GM19452 (cell line): ENCODE measurements around the gene DGKI.

Experiments
- ATAC-seq: cut with Tn5 transposase; IDR thresholded peaks from one replicate; pipeline ENCODE4 v1.9.1; 2021; ENCODE audit not compliant: unreplicated experiment

Gene DGKI

DNA sequence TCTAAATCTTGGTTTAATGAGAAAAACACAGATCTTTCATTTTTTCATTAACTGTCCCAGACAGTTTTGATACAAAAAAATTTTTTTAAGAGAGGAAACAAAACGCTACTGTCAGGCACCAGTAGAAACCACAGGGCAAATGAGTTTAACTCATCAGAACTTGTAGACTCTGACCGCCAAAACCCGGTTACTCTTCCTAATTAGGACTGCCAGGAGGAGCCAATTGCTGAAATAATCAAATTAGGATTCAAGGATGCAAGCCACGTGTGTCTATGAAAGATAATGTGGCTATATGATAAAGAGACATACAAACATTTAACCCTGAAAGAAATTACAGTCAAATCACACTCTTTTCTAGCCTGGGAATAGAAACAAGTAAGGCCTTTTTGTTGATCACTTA, 154.4 kb downstream of the DGKI start:
- ATAC-seq, result no peak

DNA sequence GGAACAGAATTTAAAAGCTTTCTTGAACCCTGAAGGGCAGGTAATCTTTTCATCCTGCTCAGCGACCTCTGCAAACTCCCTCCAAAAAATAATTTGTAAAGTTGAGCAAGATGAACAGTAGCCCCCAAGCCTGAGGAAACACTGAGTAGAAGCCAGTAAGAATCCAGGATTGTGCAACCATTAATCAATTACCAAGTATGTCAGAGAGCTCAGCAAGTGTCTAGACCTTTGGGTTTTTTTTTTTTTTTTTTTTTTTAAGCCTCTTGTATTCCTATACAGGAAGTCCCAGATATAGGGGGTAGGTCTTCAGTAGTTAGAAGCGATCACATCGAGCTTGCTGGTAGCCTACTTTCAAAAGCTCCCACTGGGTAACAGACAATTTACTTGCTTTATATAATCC, 155.2 kb downstream of the DGKI start:
- no peak for ATAC-seq

DNA sequence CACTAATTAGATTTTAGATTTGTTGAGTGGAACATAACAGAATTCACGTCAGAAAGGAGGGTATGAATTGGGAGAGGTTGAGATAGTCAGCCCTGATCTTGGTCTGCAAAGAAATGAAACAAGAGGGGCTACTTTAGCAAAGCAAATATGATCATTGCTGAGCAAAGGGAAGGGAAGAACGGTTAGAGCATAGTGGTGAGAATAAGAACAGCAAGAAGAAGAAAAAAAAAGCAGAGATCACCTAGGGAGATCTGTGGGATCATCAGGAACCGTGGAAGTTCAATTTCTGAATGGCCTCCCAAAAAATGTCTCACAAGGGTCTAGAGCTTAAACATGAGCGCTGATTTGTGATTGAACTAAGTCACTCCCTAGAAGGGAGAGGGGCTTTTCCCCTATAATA, 156.1 kb downstream of the DGKI start:
- ATAC-seq, result no peak

DNA sequence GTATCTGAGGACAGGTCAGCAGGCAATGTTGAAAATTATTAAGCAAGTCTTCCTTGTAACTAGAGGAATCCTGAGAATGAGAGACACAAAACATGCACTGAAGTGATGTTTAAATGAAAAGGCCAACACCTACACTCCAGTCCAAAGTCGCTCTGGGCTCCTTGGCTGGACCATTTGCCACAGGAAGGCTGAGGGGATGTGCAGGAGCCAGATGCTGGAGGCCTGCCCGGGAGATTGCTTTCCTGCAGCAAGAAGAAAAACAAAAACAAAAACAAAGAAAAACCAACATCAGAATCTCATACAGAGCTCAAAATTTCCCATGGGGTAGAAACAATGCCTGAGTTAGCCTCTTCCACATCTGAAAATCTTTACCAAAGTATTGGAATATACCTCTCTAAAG, 157.0 kb downstream of the DGKI start:
- no peak for ATAC-seq

DNA sequence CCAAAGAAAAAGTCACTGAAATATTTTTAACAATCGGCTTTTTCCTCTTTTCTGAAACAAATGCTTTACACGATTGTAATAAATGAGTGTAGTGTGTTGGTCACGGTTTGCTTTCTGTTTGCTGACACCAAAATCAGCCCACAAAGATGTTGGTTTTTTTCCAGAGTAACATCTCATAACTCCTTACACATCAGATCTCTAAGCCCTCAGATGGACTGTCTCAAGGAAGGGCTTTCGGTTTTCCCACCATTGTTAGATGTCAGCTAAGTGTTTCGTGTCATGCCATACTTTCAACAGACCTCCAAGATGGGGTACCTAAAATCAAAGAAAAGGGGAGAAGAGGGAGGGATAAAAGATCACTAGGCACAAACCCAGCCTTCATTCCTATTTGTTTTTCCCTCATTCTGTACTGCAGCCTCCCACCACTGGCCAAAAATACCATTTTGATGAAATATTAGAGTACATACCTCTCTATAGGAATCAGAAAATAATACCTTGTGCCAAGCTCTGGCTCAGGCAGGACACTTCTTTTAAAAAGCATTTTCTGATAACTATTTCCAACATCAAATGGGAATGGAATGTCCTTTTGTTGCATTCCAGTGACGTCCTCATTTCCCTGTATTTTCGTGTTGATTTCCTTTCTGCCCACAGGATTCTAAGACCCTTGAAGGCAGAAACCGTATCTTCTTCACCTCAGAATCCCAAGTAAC, 159.1 kb downstream of the DGKI start:
- no peak for ATAC-seq

DNA sequence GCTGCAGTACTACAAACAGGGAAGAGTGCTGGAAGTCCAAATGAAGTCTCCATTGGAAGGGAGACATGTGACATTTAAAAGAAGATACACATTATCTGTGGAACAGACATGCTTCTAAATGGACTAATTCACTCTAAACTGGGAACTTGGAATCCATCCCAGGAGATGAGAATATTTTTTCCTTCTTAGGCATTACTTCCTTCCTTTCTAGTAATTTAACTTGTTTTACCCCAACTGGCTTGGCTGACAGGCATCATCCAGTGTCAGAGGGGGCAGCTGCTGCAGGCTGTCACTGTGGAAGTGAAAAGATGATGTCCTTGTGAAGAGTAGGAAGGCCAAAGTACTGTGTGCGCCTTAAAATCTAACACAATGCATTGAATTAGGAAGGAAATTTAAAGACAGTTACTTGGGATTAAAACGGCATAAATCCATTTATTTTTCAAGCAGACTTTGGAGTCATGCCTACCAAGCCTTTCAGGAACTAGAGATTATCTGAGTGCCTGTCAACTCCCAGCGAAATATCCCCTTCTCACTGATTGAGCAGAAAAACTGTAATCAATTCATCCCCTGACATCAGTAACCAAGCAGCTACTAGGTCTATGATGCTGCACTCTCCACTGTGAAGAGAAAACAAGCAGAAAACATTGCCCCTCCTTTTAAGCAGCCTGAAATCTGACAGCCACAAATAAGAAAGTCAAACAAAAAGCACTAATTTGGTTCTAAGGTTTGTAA, 161.2 kb downstream of the DGKI start:
- no peak for ATAC-seq

DNA sequence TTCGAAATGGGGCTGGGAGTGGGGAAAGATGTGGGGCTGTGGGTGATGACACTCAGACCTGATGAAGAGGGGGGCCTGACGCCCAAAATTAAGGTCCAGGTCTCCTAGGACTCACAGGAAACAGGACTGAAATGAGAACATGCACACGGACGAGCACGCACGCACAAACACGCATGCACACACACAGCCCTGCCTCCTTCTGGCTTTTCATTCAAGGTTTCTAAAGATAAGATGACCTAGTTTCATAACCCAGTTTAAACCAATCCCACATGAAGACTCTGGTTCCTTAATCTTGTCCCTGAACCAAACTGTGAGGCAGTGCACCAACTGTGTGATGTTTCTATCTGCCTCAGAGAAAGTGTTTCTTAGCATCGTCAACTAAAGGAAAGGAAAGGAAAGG, 162.0 kb downstream of the DGKI start:
- no peak for ATAC-seq

DNA sequence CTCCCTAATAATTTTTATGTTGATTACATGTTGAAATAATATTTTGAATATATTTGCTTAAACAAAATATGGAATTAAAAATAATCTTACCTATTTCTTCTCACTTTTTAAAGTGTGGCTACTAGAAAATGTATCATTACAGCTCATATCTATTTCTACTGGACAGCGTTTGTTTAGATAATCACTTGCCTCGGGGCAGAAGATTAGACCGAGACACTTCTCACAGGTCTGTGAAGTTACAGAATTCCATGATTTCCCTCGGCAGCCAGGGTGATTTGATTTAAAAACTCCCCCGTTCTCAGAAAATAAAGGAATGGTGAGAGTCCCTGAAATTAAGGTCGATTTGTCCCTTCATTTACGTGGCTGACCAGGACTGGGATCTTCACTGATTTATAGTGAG, 162.5 kb downstream of the DGKI start:
- no peak for ATAC-seq

DNA sequence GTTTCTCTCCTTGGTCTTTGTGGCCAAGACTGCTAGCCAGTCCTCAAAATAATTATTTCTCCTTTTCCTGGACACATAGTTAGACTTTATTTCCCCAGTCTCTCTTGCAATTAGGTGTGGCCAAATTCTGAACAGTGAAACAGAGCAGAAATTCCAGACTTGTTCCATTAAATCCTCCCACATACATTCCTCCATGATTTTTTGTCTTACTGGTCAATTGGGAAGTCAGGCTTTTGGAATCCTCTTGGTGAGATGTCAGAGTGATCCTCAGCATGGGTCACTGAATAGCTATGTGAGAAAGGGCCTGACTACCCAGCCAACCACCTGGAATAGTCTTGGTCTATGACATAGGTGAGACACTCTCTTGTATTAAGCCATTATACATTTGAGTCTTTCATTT, 164.2 kb downstream of the DGKI start:
- ATAC-seq, result no peak

DNA sequence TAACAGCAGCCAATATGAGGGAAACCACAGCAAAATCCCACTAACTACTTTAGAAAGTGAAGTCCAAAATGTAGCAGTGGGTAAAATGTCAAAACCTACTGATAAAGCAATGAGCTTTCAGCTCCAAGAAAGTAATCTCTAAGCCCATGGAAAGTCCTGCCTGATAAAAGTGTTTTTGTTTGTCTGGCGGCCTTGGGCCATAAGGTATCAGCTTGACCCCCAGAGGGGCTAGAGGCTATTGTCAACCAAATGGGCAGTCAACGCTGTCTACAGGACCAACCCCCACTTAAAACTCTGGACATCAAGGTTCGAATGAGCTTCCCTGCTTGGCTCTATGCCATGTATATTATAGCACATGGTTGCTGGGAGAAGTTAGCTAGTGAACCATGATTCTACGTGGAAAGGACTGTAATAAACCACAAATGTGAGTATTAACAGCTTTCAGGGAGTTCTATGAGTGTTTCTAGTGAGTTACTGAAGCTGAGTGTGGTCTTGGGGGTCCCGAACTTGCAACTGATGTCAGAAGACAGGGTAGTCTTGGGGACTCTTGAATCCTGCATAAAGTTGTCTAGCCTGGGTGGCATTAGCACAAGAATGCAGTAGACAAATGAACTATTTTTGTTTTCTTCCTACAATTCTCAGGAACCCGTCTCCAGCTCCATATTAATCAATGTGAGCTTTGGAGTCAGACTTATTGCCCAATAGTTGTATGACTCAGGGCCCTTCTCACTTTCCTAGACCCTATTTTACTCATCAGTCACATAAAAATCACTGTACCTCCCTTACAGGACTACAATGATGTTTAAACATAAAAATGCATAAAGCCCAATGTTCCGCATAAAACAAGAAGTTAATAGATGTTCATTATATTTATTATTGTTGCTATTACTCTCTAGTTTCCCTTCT, 164.9 kb downstream of the DGKI start:
- no peak for ATAC-seq

DNA sequence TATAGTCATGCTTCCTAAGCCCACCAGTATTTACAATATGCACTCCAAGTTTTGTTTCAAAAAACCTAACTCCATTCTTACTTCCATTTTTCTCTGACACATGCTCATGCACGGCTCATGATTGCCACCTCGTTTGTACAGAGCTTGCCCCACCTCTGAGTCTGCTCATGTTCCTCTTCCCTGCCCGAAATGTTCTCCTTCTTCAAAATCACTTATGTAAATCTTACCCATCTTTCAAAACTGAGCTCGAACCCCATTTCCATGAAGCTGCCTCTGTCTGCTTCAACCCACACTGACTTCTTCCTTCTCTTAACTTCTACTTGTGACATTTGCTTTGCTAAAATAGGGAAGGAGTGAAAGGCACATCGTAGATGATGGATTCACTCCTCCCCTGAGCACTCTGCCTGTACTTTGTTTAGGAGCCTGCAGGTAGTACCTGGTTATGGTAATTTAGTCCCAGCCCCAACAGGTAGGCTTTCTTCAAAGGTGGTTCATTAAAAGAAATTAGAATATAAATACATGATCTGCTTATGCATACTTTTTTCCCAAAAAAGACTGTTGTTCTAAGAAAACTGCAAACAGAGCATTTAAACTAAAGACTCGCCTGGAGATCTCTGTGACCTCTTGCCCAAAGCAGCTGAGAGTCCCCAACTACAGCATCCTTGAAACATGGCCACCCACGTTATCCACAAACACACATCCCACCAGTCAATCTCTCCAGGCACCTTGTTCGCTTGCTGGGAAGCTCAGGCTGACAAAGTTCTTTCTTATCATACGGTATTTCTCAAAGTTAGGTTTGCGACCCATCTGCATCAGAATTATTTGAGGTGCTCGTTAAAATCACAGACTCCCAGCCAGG, 172.0 kb downstream of the DGKI start:
- ATAC-seq, result no peak

DNA sequence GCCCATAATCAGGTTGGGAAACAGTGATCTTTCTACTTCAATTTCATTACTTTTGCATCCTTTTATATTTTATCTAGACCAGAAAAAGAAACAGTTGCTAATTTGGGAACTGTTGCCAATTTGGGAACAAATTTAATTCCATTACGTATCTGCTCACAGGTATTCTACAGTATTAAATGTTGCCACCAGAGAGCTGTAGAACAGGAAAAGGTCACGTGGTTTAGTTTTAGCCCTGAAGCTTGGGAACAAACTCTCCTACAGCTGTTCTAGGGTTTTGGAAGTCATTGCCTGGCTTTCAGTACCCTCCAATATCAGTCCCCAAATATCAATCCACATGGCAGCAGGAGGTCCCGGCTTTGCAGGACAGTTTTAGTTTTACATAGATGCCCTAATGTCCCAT, 172.7 kb downstream of the DGKI start:
- ATAC-seq, result no peak

DNA sequence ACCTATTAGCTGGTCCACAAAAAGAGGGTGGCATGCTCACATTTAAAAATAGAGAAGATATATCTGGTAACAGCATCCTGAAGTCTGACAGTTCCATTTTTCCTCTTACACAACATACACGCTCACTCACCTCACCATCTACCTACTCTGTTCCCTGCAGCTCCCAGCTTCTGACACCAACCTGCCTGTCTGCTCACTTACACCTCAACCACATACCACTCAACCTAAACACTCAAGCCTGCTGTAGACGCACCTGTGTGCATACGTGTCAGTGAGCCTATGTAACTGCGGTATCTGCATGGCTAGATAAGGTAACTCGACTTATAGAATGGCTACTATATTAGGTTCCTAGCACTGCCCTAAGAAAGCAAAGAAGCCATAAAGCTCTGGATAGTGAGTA, 174.9 kb downstream of the DGKI start:
- no peak for ATAC-seq

DNA sequence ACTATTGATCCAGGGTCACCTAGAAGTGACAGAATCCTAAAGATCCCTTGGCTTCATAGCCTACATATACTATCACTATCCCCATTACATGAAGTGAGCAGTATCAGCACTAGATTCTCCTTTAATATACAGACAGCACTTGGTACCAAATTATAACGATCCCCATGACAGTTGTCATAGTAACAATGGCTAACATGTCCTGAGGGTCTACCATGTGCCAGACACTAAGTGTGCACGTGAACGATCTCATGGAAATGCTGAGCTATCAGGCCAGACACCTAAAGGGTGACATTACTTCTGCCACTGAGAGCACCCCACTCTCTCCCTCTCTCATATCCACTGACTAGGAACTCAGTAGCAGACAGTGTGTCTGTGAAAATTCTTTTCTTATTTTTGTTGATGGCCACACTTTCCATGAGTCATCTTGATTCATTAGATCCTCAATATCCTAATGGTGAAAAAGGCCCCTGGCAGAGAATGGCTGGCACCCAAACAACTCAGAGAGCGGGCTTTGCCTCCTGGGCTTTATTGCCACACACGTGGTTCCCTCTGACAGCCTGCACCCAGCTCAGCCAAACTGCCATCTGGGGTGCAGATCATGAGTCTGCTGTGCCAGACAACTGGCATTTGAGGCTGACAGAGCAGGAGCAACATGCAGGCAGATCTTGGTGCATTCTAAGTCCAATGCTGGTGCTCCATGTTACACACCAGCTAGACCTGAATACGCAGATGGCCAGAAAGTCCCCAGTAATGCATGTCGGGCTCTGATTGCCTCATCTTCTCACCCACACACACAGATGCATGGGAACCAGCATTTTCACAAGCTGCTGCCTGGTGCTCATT, 176.3 kb downstream of the DGKI start:
- ATAC-seq, result no peak

DNA sequence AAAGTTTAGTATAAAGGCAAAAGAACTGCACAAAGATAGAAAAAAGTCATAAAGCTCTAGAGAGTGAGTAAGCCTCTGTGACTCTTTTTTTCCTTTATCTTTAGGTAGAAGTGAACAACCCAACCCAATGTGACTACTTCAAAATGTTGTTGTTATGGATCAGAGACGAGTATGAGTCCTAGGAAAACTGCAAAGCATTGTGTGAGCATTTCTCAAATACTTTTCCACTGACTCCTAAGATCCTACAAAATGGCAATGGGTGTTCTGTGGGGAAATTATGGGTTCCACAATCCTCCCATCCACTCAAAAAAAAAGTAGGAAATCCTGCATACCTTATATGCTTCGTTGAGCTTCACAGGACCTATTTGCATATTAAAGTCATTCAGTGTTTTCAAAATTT, 177.1 kb downstream of the DGKI start:
- ATAC-seq, result no peak

DNA sequence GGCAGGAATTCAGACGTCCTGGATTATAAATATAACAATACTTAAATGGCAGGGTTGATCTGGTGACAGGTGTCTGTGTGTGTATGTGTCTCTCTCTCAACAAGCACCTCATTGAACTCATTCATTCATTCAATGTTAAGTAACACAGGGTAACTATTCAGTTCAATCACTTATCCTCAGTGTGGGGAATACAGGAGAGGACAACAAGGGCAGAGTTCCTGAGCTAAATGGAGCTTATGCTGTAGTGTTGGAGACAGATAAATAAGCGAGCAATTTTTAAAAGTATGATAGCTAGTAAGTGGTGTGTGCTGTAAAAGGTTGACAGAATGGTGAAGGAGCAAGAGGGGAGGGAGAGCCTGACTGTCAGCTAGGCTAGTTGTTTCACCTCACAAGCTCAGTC, 178.4 kb downstream of the DGKI start:
- ATAC-seq, result no peak

DNA sequence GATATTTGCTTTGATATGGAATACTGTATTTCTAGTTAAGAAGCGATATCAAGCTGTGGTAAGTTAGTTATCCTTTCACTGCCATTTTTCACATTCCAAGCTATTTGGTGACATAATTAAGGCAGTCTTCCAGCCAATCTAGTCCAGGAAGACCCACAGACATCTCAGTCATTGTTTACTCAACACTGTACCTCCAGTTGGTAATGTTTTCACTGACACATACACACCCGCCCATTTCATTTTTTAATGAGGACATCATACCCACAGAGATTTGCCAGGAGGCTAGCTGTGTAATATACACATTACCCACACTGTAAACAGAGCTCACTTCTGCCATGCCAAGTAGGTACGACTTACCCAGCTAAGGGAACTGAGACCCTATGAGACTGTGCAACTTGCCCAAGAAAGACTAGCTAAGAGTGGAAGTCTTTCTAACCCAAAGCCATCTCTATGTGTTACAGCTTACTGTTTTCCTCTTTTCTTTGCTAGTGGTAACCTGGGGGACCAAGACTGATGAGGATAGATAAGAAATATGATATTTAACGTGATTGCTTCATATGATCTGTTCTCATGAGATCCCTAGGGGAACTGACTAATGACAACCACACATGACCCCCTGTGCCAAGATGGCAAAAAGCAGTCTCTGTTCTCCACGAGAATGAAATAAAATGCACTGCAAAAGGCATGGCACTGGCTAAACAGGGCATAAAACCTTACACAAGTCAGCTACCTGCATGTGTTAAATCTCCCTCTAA, 179.0 kb downstream of the DGKI start:
- no peak for ATAC-seq

DNA sequence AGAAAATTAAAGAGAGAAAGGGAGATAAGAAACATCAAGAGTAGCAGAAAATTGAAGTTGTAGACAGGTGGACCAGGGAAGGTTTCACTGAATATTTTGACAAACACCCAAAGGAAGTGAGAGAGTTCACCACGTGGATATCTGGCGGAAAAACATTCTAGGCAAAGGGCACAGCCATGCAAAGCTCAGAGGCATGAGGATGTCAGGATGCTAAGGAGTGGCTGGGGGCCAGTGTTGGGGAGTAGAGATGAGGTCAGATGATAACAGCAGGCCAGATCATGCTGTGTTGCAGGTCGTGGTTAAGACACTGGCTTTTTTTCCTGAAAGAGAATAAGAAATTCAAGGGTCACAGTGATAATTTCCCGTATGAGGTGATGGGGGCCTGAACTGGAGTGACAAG, 181.9 kb downstream of the DGKI start:
- ATAC-seq, result no peak

DNA sequence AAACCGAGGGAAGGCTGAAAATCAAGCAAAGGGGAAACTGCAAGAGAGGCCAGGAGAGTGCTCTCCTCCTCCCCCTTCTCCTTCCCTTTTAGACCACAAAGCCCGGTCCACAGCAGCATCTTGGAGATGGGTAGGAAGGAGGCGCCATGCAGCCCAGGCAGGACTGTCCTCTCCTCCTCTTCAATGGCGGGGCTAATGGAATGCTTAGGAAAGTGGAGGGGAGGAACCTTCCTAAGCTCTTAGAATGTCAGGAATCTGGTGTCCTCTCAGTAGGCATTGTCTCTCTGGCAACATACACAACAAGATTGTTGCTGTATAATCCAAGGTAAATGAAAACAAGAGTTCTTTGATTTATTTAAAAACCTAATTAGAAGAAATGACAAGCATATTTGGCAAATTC, 185.1 kb downstream of the DGKI start:
- no peak for ATAC-seq
